ENCODE results near the gene CSRP1. TPM values are rescaled to one million over a fixed set of nuclear protein-coding genes. Genes with fewer than 3 reads are reported as not detected.
A peak's percentile ranks its signal among the peaks of the same experiment; 100 is the strongest.

CSRP1 gene
- total RNA-seq, result 729 TPM

DNA sequence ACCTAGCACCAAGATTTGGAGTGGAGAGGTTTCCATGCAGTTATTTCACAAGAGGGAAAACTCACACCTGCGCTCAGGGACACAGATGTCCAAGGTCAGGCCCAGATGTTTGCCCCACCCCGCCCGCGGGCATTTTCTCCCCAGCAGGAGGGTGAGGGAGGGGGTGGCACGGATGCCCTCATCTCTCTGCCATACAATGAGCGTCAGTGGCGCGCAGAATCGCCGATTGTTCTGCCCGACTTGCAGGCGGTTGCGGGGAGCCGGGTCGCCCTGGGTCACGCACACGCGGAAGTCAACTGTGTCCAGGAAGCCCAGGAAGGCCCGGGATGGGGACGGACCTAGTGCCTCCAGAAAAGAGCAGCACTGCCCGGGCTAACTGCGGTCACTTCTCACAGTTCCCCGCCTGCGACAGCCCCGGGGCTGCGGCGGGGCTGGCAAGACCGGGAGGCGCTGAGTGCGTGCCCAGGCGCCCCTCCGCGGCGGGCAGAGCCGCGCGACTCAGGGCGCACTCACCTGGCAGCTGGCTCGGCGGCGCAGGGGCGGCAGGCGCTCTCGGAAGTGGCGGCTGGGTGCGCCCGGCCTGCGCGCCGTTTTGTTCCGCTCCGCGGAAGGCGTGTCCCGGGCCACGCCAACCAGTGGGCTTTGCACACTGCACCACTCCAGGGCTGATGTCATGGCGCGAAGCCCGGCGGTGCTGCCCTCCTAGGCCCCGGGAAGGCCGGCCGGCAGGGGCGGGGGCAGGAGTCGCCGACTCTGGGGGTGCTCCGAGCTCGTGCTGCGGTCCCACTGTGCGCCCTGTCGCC is at the start of gene CSRP1:
Gene CSRP1 (minus strand): TSS at position 567 of the 803 bp plus-strand sequence. CDS start 10,820 bp downstream, outside the sequence.
- Histone ChIP-seq H3K9me3 (no peaks in the 10 kb centered on the region), H3K4me1 (peaks cover 76% of the 10 kb centered on the region), H3K4me3 (peak within 1 kb of the TSS; percentile 62 to 87), H3K27ac (peak within 1 kb of the TSS; percentile 93), H3K27me3 (no peaks in the 10 kb centered on the region), H3K36me3 (no peaks in the 10 kb centered on the region)
- DNase-seq (ENCODE audit: extremely low spot score in 2 of 2), result no peak
- TF ChIP-seq, protein P1, sequence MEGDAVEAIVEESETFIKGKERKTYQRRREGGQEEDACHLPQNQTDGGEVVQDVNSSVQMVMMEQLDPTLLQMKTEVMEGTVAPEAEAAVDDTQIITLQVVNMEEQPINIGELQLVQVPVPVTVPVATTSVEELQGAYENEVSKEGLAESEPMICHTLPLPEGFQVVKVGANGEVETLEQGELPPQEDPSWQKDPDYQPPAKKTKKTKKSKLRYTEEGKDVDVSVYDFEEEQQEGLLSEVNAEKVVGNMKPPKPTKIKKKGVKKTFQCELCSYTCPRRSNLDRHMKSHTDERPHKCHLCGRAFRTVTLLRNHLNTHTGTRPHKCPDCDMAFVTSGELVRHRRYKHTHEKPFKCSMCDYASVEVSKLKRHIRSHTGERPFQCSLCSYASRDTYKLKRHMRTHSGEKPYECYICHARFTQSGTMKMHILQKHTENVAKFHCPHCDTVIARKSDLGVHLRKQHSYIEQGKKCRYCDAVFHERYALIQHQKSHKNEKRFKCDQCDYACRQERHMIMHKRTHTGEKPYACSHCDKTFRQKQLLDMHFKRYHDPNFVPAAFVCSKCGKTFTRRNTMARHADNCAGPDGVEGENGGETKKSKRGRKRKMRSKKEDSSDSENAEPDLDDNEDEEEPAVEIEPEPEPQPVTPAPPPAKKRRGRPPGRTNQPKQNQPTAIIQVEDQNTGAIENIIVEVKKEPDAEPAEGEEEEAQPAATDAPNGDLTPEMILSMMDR (IDR thresholded peaks at IDR 0.05), result peak in 1 of 3 experiments; percentile 6
- TF ChIP-seq POLR2AphosphoS5 (IDR thresholded peaks at IDR 0.05; ENCODE audit: insufficient read depth in 1 of 2, low read depth in 1 of 2) (peak; percentile 15 to 84), POLR2A (IDR thresholded peaks at IDR 0.05) (peak in 1 of 2 donors; percentile 93)
- intact Hi-C loops (cut with DNase I), result no loop called here

DNA sequence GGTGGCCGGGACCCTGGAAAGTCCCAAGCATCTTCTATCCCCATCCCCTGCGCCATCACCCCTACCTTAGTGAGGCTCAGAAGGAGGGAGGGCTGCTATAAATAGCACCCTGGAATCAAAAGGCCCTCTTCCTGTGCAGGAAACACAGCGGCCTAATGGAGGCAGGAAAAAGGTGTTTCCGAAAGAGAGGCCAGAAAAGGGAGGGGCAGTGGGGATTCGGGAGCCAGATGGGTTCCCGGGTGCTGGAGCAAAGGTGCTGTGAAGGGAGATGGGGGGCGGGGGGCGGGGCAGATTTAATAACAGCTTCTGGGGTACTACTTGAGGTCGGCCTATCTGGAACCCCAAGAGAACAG is 48.6 kb upstream of the CSRP1 start:
- H3K27me3 ChIP-seq, result no peaks in the 10 kb centered on the region
- no peaks in the 10 kb centered on the region for H3K9me3 ChIP-seq
- H3K36me3 ChIP-seq, result no peaks in the 10 kb centered on the region
- intact Hi-C loops (cut with DNase I), result no loop called here
- H3K4me1 ChIP-seq, result peaks cover 40% of the 10 kb centered on the region
- no peak for DNase-seq (ENCODE audit: extremely low spot score in 2 of 2)
- no peak overlapping the region for H3K4me3 ChIP-seq
- H3K27ac ChIP-seq, result no peak overlapping the region
- TF ChIP-seq POLR2AphosphoS5 (IDR thresholded peaks at IDR 0.05; ENCODE audit: insufficient read depth in 1 of 2, low read depth in 1 of 2), result no peak
- TF ChIP-seq, protein P1 (IDR thresholded peaks at IDR 0.05), result no peak
- no peak for TF ChIP-seq POLR2A (IDR thresholded peaks at IDR 0.05)

DNA sequence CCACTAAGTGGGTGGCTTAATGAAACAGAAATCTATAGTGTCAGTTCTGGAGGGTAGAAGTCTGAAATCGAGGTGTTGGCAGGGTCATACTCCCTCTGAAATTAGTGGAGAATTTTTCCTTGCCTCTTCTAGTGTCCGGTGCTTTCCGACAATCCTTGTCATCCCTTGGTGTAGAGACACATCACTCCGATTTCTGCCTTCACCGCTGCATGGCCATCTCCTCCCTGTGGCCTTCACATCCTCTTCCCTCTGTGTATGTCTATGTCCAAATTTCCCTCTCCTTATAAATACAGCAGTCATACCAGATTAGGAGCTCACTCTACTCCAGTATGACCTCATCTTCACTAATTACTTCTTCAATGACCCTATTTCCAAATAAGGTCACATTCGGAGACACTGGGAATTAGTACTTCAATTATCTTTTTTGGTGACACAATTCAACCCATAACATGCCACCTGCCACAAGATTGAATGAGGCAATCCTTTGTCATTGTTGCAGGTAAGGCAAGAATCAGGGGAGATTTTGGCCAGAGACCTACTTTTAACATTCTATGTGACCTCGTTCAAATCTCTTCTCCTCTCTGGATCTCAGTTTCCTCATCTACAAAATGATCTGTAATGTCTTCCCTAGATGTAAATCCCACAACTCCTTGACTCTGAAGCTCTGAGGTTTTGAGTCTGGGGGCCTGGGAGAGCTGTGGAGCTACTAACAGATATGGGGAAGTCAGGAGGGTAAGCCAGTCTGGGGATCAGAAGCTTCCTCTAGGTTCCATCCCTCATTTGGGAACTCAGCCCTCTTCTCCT is 48.1 kb upstream of the CSRP1 start:
- intact Hi-C loops (cut with DNase I), result no loop called here
- no peaks in the 10 kb centered on the region for H3K27me3 ChIP-seq
- no peak overlapping the region for H3K27ac ChIP-seq
- TF ChIP-seq POLR2AphosphoS5 (IDR thresholded peaks at IDR 0.05; ENCODE audit: insufficient read depth in 1 of 2, low read depth in 1 of 2) (no peak), POLR2A (IDR thresholded peaks at IDR 0.05) (no peak)
- TF ChIP-seq, protein P1 (IDR thresholded peaks at IDR 0.05), result no peak
- H3K36me3 ChIP-seq, result no peaks in the 10 kb centered on the region
- peaks cover 34% of the 10 kb centered on the region for H3K4me1 ChIP-seq
- no peak overlapping the region for H3K4me3 ChIP-seq
- DNase-seq (ENCODE audit: extremely low spot score in 2 of 2), result no peak
- H3K9me3 ChIP-seq, result no peaks in the 10 kb centered on the region

DNA sequence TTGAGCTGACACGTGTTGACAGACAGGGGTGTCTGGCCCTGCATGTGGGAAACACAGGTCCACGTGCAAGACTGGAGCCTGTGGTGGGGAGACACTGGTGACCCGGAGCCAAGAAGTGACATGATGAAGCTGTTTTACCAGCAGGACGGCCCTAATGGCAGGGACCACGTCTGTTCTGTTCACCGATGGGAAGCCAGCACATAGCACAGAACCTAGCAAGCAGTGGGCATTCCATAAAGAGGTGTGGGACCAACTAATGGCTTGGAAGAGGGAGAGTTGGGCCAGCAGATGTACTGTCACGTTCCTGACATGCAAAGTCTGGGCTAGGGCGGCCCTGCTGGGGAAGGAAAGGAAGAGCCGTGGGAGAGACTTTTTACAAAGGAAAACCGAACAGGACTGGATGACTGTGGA is 47.3 kb upstream of the CSRP1 start:
- Histone ChIP-seq H3K27me3 (no peaks in the 10 kb centered on the region), H3K4me1 (peaks cover 30% of the 10 kb centered on the region), H3K36me3 (no peaks in the 10 kb centered on the region), H3K27ac (peak overlapping the region; percentile 9), H3K4me3 (no peak overlapping the region), H3K9me3 (no peaks in the 10 kb centered on the region)
- TF ChIP-seq POLR2AphosphoS5 (IDR thresholded peaks at IDR 0.05; ENCODE audit: insufficient read depth in 1 of 2, low read depth in 1 of 2) (no peak), POLR2A (IDR thresholded peaks at IDR 0.05) (no peak)
- TF ChIP-seq, protein P1 (IDR thresholded peaks at IDR 0.05), result no peak
- no peak for DNase-seq (ENCODE audit: extremely low spot score in 2 of 2)
- intact Hi-C loops (cut with DNase I), result no loop called here
